ENCODE data around the gene HIVEP2.

HIVEP2 gene

GRCh38 chr6:142844065-142844755 lies 100.8 kb downstream of the HIVEP2 start:
- DNase-seq, result no peak

GRCh38 chr6:142843361-142843760 lies 101.6 kb downstream of the HIVEP2 start:
- DNase-seq, result no peak

- no peak for DNase-seq
Measured at GRCh38 chr6:142842418-142843261, 102.3 kb downstream of the HIVEP2 start.

- no peak for DNase-seq
Measured at GRCh38 chr6:142841915-142842314, 103.1 kb downstream of the HIVEP2 start.

GRCh38 chr6:142839686-142840040 lies 105.3 kb downstream of the HIVEP2 start:
- no peak for DNase-seq

GRCh38 chr6:142838821-142839685 lies 105.9 kb downstream of the HIVEP2 start:
- DNase-seq, result no peak

- no peak for DNase-seq
Measured at GRCh38 chr6:142835787-142836535, 109.0 kb downstream of the HIVEP2 start.

- DNase-seq, result no peak
Measured at GRCh38 chr6:142834853-142835252, 110.1 kb downstream of the HIVEP2 start.

- no peak for DNase-seq
Measured at GRCh38 chr6:142833798-142834197, 111.2 kb downstream of the HIVEP2 start.

GRCh38 chr6:142833054-142833453 lies 111.9 kb downstream of the HIVEP2 start:
- DNase-seq, result no peak

GRCh38 chr6:142830807-142831206 lies 114.2 kb downstream of the HIVEP2 start:
- no peak for DNase-seq

- DNase-seq, result no peak
Measured at GRCh38 chr6:142830116-142830710, 114.8 kb downstream of the HIVEP2 start.

- DNase-seq, result no peak
Measured at GRCh38 chr6:142829556-142829955, 115.4 kb downstream of the HIVEP2 start.

- DNase-seq, result no peak
Measured at GRCh38 chr6:142827991-142828390, 117.0 kb downstream of the HIVEP2 start.

GRCh38 chr6:142827369-142827768 lies 117.6 kb downstream of the HIVEP2 start:
- no peak for DNase-seq

- no peak for DNase-seq
Measured at GRCh38 chr6:142825760-142826159, 119.2 kb downstream of the HIVEP2 start.

- no peak for DNase-seq
Measured at GRCh38 chr6:142824426-142824825, 120.5 kb downstream of the HIVEP2 start.

- no peak for DNase-seq
Measured at GRCh38 chr6:142823256-142823902, 121.6 kb downstream of the HIVEP2 start.

GRCh38 chr6:142822842-142823241 lies 122.1 kb downstream of the HIVEP2 start:
- peak in 2 of 51 donors; percentile 18 to 19 for DNase-seq

- no peak for DNase-seq
Measured at GRCh38 chr6:142822383-142822782, 122.6 kb downstream of the HIVEP2 start.

All from hypothalamus (tissue), 51 donors.